Fibroblast of villous mesenchyme (primary cell): ENCODE results near the gene GNG14. TPM values are rescaled to one million over a fixed set of nuclear protein-coding genes. Genes with fewer than 3 reads are reported as not detected.
A peak's percentile ranks its signal among the peaks of the same experiment; 100 is the strongest.
"Not testable (repeated sequence)": the region's sequence is repeated elsewhere in the genome, so short reads cannot be mapped to it uniquely, and the experiment has no call there.

Experiments
- DNase-seq: peaks from one replicate; pipeline ENCODE4 v3.0.0-alpha.2; 2010; ENCODE audit warnings: low read depth
- H3K4me3 ChIP-seq: 2 replicates; pipeline ENCODE4 v1.5.1; 2011; ENCODE audit warnings: low read depth, mild to moderate bottlenecking, low read length
- total RNA-seq: library from RNA; depleted of rRNA; stranded (reverse); fragments of >200 nt; gene quantifications from 2 replicates; pipeline ENCODE4 v1.2.3, GENCODE V29; 2012
- TF ChIP-seq, protein P1 (sequence below): IDR thresholded peaks from 2 replicates; pipeline ENCODE4 v1.5.1; 2012; ENCODE audit warnings: low read depth, mild to moderate bottlenecking, low read length; ENCODE audit not compliant: insufficient read depth

The GNG14 gene
- total RNA-seq, 1 donor = not detected

GRCh38 chr19:12672744-12673143, 15.1 kb upstream of the GNG14 start:
- H3K4me3 ChIP-seq = no peak overlapping the region
- TF ChIP-seq, protein P1, sequence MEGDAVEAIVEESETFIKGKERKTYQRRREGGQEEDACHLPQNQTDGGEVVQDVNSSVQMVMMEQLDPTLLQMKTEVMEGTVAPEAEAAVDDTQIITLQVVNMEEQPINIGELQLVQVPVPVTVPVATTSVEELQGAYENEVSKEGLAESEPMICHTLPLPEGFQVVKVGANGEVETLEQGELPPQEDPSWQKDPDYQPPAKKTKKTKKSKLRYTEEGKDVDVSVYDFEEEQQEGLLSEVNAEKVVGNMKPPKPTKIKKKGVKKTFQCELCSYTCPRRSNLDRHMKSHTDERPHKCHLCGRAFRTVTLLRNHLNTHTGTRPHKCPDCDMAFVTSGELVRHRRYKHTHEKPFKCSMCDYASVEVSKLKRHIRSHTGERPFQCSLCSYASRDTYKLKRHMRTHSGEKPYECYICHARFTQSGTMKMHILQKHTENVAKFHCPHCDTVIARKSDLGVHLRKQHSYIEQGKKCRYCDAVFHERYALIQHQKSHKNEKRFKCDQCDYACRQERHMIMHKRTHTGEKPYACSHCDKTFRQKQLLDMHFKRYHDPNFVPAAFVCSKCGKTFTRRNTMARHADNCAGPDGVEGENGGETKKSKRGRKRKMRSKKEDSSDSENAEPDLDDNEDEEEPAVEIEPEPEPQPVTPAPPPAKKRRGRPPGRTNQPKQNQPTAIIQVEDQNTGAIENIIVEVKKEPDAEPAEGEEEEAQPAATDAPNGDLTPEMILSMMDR = no peak
- DNase-seq = no peak

DNA sequence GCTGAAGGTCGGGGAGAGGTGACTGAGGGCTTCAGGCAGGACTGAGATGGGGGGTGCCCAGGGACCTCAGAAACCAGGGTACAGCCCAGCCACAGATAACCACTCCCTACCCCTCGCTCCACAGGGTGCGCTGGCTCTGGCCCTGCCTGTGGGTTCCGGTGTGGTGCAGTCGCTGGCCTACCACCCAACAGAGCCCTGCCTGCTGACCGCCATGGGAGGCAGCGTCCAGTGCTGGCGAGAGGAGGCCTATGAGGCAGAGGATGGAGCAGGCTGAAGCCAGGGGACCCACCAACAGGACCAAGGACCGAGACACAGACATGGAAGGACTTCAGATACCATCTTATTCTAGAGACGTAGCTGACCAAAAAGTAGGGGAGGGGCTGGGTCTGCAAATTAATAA, 12.4 kb upstream of the GNG14 start:
- no peak for DNase-seq
- TF ChIP-seq, protein P1 = no peak
- no peak overlapping the region for H3K4me3 ChIP-seq

GRCh38 chr19:12675940-12676339, 11.9 kb upstream of the GNG14 start:
- no peak overlapping the region for H3K4me3 ChIP-seq
- DNase-seq = no peak
- TF ChIP-seq, protein P1 = no peak

GRCh38 chr19:12676384-12676792, 11.4 kb upstream of the GNG14 start:
- H3K4me3 ChIP-seq = no peak overlapping the region
- peak; percentile 70 for DNase-seq
- TF ChIP-seq, protein P1 = peak; percentile 91

- H3K4me3 ChIP-seq = no peak overlapping the region
- no peak for DNase-seq
- TF ChIP-seq, protein P1 = no peak
These were observed 10.9 kb upstream of the GNG14 start for GRCh38 chr19:12676928-12677327.

DNA sequence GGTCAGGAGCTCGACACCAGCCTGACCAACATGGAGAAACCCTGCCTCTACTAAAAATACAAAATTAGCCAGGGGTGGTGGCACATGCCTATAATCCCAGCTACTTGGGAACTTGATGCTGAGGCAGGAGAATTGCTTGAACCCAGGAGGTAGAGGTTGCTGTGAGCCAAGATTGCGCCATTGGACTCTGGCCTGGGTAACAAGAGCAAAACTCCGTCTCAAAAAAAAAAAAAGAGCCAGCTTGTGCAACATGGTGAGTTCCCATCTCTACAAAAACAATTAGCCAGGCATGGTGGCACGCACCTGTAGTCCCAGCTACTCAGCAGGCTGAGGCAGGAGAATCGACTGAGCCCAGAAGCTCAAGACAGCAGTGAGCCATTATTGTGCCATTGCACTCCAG, 9.8 kb upstream of the GNG14 start:
- H3K4me3 ChIP-seq, DNase-seq: not testable (repeated sequence)

- no peak for DNase-seq
- H3K4me3 ChIP-seq = no peak overlapping the region
- TF ChIP-seq, protein P1 = no peak
These were observed 7.8 kb upstream of the GNG14 start for GRCh38 chr19:12680034-12680433.
